ENCODE measurements around the gene KDELR3. TPM values are rescaled to one million over a fixed set of nuclear protein-coding genes. Genes with fewer than 3 reads are reported as not detected.
A peak's percentile ranks its signal among the peaks of the same experiment; 100 is the strongest.

KDELR3 gene
- total RNA-seq, 1 experiment from 2014 or later, result 7.3 TPM

GRCh38 chr22:38429499-38430068 lies 38.3 kb upstream of the KDELR3 start:
- Histone ChIP-seq H3T11ph (ENCODE audit: low read length) (no peak overlapping the region), H3K4me2 (ENCODE audit: insufficient read depth, insufficient read length, low read length) (no peak overlapping the region), H2AK5ac (ENCODE audit: insufficient read length, low read length) (no peak overlapping the region), H3K79me1 (ENCODE audit: insufficient read depth, low read depth, low read length, poor library complexity, severe bottlenecking) (no peaks in the 10 kb centered on the region), H2BK15ac (ENCODE audit: low read depth, low read length) (no peak overlapping the region), H2BK5ac (ENCODE audit: insufficient read length, low read length) (no peak overlapping the region), H2BK20ac (ENCODE audit: low read depth, low read length, poor library complexity, severe bottlenecking) (no peak overlapping the region), H4K5ac (ENCODE audit: insufficient read length, low read depth, low read length) (no peak overlapping the region), H4K20me1 (ENCODE audit: control insufficient read depth, insufficient read depth, insufficient read length) (no peaks in the 10 kb centered on the region), H3K23me2 (ENCODE audit: insufficient read length, low read depth, low read length, poor library complexity, severe bottlenecking) (no peaks in the 10 kb centered on the region), H3K23ac (ENCODE audit: insufficient read length, low read depth, low read length) (no peak overlapping the region), H3K4me1 (ENCODE audit: insufficient read depth, low read length) (no peaks in the 10 kb centered on the region), H2AFZ (ENCODE audit: low read length) (no peak overlapping the region), H3K27ac (ENCODE audit: insufficient read length, low read depth, low read length) (no peak overlapping the region), H3K9me3 (ENCODE audit: control insufficient read depth, low read depth, low read length) (no peaks in the 10 kb centered on the region), H4K91ac (ENCODE audit: insufficient read length, low read depth, low read length) (no peak overlapping the region), H3K18ac (ENCODE audit: insufficient read length, low read depth, low read length) (no peak overlapping the region), H3K4ac (ENCODE audit: low read depth, low read length) (no peak overlapping the region), H3K14ac (ENCODE audit: insufficient read depth, low read length) (no peak overlapping the region), H3K79me2 (ENCODE audit: insufficient read depth, low read length) (no peaks in the 10 kb centered on the region), H4K8ac (replicated peaks; ENCODE audit: insufficient read length, low read depth, low read length) (no peak overlapping the region), H3K9ac (ENCODE audit: extremely low read depth, insufficient read length, low read length) (no peak overlapping the region), H3K56ac (ENCODE audit: insufficient read length, low read depth, low read length) (no peak overlapping the region), H3K27me3 (ENCODE audit: insufficient read depth, low read length) (no peaks in the 10 kb centered on the region), H2BK120ac (ENCODE audit: low read depth, low read length, poor library complexity, severe bottlenecking) (no peak overlapping the region), H2BK12ac (ENCODE audit: insufficient read length, low read depth, low read length) (no peak overlapping the region)
- Mint-ChIP-seq H3K36me3 (ENCODE audit: insufficient read depth in 1 of 3, low read depth in 3 of 3) (no peaks in the 10 kb centered on the region), H3K9me3 (no peaks in the 10 kb centered on the region), H3K27ac (no peak overlapping the region), H3K4me3 (no peak overlapping the region), H3K4me1 (peaks cover 2 to 19% of the 10 kb centered on the region in 2 experiments), H3K27me3 (ENCODE audit: low read depth) (peaks cover 2% of the 10 kb centered on the region; the same call in 1 of the 2 replicates)
- TF ChIP-seq CTCF (conservative IDR thresholded peaks at IDR 0.05), result no peak
- peak; percentile 20 for DNase-seq
- WGBS (ENCODE audit: extremely low coverage, insufficient read length, low lambda C conversion rate), result no CpG with 5 or more reads among the region's 16 CpGs

Measured in H9 (cell line).